ENCODE measurements around the gene ABCG4.
"Not testable (repeated sequence)": the region's sequence is repeated elsewhere in the genome, so short reads cannot be mapped to it uniquely, and the experiment has no call there.

ABCG4 gene

GRCh38 chr11:119173453-119173852 is 24.6 kb downstream of the ABCG4 start:
- intact Hi-C loops (cut with DNase I) = no loop called here
- no peak for DNase-seq

GRCh38 chr11:119175493-119176077 is 26.7 kb downstream of the ABCG4 start:
- DNase-seq = peak in 5 of 42 donors; percentile 11 to 44 (median 13)
- intact Hi-C loops (cut with DNase I) = no loop called here

GRCh38 chr11:119178166-119178680 is 29.4 kb downstream of the ABCG4 start:
- intact Hi-C loops (cut with DNase I) = no loop called here
- no peak for DNase-seq

- intact Hi-C loops (cut with DNase I) = no loop called here
- no peak for DNase-seq
These were observed 30.5 kb downstream of the ABCG4 start for GRCh38 chr11:119179342-119179741.

- intact Hi-C loops (cut with DNase I) = no loop called here
- DNase-seq = no peak
These were observed 31.1 kb downstream of the ABCG4 start for GRCh38 chr11:119179983-119180382.

GRCh38 chr11:119180729-119181676 is 32.2 kb downstream of the ABCG4 start:
- intact Hi-C loops (cut with DNase I) = no loop called here

GRCh38 chr11:119181677-119182412 is 33.0 kb downstream of the ABCG4 start:
- intact Hi-C loops (cut with DNase I) = no loop called here
- DNase-seq = no peak

More at GRCh38 chr11:119180729-119181676, 32.2 kb downstream of the ABCG4 start:
- DNase-seq = no peak

- DNase-seq; intact Hi-C loops (cut with DNase I): not testable (repeated sequence)
These were observed 35.5 kb downstream of the ABCG4 start for GRCh38 chr11:119184399-119184798.

GRCh38 chr11:119185981-119186634 is 37.3 kb downstream of the ABCG4 start:
- intact Hi-C loops (cut with DNase I) = no loop called here
- no peak for DNase-seq

GRCh38 chr11:119187123-119187892 is 38.5 kb downstream of the ABCG4 start:
- DNase-seq = no peak
- intact Hi-C loops (cut with DNase I) = no loop called here

GRCh38 chr11:119188067-119188466 is 39.2 kb downstream of the ABCG4 start:
- no peak for DNase-seq
- intact Hi-C loops (cut with DNase I) = no loop called here

GRCh38 chr11:119188887-119189286 is 40.0 kb downstream of the ABCG4 start:
- DNase-seq = no peak
- intact Hi-C loops (cut with DNase I) = no loop called here

GRCh38 chr11:119189393-119189792 is 40.5 kb downstream of the ABCG4 start:
- intact Hi-C loops (cut with DNase I) = no loop called here
- DNase-seq = no peak

- DNase-seq = no peak
- intact Hi-C loops (cut with DNase I) = no loop called here
These were observed 41.7 kb downstream of the ABCG4 start for GRCh38 chr11:119190531-119190930.

- DNase-seq; intact Hi-C loops (cut with DNase I): not testable (repeated sequence)
These were observed 42.4 kb downstream of the ABCG4 start for GRCh38 chr11:119191265-119191664.

GRCh38 chr11:119192111-119192510 is 43.3 kb downstream of the ABCG4 start:
- intact Hi-C loops (cut with DNase I) = no loop called here
- DNase-seq = no peak

GRCh38 chr11:119193001-119193400 is 44.1 kb downstream of the ABCG4 start:
- DNase-seq = no peak
- intact Hi-C loops (cut with DNase I) = no loop called here

GRCh38 chr11:119193626-119194025 is 44.8 kb downstream of the ABCG4 start:
- DNase-seq = no peak
- intact Hi-C loops (cut with DNase I) = no loop called here

Measured in head of caudate nucleus (tissue), 42 donors.